Fibroblast of mammary gland (primary cell): ENCODE results near the gene CIITA.

Experiments
- DNase-seq: peaks from one replicate; pipeline ENCODE4 v3.0.0-alpha.2; 2010; ENCODE audit warnings: low read depth
- H3K4me3 ChIP-seq: 2 replicates; pipeline ENCODE4 v1.5.1; 2011; ENCODE audit warnings: low read depth, mild to moderate bottlenecking, low read length, moderate library complexity; ENCODE audit not compliant: control insufficient read depth
- TF ChIP-seq, protein P1 (sequence below): conservative IDR thresholded peaks from 2 replicates; pipeline ENCODE4 v1.5.1; 2011; ENCODE audit warnings: low read depth, low read length, inconsistent platforms; ENCODE audit not compliant: control insufficient read depth, insufficient read depth

The CIITA gene

DNA sequence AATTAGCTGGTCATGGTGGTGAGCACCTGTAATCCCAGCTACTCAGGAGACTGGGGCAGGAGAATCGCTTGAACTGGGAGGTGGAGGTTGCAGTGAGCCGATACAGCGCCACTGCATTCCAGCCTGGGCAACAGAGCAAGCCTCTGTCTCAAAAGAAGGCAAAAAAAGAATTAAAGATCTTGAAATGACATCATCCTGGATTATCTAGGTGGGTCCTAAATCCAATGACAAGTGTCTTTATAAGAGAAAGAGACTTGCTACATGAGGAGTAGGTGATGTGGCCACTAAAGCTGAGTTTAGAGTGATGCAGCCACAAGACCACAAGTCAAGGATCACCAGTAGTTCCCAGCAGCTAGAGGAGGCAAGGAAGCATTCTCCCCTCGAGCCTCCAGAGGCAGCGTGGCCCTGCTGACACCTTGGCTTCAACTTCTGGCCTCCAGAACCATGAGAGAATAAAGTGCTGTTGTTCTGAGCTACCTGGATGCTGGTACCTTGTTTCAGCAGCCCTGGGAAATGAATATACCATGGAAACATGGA lies 15.8 kb downstream of the CIITA start:
- DNase-seq = no peak

DNA sequence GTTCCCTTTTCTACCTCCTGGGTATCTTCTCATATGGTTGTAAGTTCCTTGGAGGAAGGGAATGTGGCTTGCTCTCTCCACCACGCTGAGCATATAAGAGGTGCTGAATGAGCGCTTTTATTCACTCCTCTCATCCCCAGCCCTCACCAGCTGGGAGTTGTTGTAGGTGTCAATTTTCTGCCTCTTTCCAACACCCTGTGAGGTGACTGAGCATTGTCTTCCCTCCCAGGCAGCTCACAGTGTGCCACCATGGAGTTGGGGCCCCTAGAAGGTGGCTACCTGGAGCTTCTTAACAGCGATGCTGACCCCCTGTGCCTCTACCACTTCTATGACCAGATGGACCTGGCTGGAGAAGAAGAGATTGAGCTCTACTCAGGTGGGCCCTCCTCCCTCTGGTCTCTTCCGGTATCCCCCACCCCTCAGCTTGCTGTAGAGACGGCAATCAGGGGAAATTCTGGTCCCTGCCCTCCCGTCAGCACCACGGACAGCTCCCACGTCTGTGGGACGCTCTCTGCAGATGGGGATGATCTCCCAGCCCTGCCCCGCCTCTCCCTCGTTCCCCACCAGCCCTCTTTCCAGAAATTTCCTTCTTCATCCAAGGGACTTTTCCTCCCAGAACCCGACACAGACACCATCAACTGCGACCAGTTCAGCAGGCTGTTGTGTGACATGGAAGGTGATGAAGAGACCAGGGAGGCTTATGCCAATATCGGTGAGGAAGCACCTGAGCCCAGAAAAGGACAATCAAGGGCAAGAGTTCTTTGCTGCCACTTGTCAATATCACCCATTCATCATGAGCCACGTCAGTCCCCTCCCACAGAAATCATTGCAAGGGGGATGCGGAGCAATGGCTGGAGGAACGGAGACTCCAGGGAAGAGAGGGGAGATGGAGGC lies 18.3 kb downstream of the CIITA start:
- H3K4me3 ChIP-seq = no peak overlapping the region
- TF ChIP-seq, protein P1, sequence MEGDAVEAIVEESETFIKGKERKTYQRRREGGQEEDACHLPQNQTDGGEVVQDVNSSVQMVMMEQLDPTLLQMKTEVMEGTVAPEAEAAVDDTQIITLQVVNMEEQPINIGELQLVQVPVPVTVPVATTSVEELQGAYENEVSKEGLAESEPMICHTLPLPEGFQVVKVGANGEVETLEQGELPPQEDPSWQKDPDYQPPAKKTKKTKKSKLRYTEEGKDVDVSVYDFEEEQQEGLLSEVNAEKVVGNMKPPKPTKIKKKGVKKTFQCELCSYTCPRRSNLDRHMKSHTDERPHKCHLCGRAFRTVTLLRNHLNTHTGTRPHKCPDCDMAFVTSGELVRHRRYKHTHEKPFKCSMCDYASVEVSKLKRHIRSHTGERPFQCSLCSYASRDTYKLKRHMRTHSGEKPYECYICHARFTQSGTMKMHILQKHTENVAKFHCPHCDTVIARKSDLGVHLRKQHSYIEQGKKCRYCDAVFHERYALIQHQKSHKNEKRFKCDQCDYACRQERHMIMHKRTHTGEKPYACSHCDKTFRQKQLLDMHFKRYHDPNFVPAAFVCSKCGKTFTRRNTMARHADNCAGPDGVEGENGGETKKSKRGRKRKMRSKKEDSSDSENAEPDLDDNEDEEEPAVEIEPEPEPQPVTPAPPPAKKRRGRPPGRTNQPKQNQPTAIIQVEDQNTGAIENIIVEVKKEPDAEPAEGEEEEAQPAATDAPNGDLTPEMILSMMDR = no peak
- peak; percentile 30 for DNase-seq

More for the DNA sequence above, 15.8 kb downstream of the CIITA start:
- H3K4me3 ChIP-seq = no peak overlapping the region
- TF ChIP-seq, protein P1 = no peak

DNA sequence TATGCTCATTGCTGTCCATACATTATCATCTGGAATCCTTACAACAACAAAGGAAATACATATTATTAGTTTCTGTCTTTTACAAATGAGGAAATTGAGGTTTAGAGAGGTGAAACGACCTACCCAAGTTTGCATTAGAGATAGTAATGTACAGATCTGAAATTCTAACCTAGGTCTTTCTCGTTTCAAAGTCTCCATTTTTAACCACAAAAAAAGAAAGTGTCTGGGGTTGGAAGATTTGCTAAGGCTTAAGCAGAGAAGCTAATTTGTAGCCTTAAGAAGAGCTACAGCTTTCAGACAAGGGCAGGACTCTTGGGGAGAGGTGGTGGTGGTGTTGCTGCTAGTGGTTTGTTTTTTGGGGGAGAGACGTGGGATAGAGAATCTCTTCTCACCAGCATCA lies 19.2 kb downstream of the CIITA start:
- no peak for DNase-seq
- no peak overlapping the region for H3K4me3 ChIP-seq
- TF ChIP-seq, protein P1 = no peak

DNA sequence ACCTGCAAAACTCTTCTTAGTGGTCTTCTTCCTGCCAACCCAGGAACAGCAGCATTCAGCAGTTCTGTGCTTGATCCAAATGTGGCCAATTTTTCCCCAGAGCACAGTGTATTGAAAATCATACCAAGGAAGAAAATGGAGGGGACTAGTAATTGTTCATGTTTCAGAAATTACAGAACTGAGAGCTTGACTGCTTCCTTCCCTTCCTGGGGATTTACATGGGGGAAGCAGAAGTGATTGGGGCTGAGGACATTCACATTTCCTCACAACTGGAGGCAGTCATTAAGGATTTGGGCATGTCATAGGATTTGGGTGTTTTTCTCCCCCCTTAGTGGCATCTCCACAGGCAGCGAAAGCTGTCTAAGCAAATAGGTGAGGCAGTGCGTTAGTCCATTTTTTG lies 19.7 kb downstream of the CIITA start:
- TF ChIP-seq, protein P1 = no peak
- DNase-seq = no peak
- H3K4me3 ChIP-seq = no peak overlapping the region

DNA sequence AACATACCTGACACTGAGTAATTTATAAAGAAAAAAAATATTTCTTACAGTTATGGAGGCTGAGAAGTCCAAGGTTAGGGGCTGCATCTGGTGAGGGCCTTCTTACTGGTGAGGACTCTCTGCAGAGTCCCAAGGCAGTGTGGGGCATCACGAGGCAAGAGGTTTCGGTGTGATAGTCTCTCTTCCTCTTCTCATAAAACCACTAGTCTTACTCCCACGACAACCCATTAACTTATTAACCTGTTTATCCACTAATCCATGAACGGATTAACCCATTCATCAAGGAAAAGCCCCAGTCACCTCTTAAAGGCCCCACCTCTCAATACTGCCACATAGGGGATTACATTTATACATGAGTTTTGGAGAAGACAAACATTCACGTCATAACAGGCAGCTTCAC lies 20.1 kb downstream of the CIITA start:
- TF ChIP-seq, protein P1 = no peak
- no peak overlapping the region for H3K4me3 ChIP-seq
- DNase-seq = no peak

DNA sequence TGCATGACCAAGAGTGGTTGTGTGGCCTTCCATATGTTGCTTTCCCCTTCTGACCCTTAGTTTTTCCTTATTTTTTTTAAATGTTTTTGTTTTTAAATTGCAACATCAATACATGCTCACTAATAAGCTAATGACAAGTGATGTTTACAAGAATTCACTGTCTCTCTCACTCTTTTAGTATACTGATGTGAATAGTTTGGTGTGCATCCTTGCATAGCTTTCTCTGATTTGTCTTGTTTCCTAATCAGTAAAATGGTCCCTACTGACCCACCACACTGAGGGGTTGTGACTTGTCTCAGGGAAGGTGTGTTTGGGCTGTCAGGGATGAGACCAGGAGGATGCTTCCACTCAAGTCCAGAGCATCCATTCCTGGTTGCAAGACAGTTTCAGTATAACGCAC lies 26.0 kb downstream of the CIITA start:
- TF ChIP-seq, protein P1 = no peak
- H3K4me3 ChIP-seq = no peak overlapping the region
- no peak for DNase-seq

DNA sequence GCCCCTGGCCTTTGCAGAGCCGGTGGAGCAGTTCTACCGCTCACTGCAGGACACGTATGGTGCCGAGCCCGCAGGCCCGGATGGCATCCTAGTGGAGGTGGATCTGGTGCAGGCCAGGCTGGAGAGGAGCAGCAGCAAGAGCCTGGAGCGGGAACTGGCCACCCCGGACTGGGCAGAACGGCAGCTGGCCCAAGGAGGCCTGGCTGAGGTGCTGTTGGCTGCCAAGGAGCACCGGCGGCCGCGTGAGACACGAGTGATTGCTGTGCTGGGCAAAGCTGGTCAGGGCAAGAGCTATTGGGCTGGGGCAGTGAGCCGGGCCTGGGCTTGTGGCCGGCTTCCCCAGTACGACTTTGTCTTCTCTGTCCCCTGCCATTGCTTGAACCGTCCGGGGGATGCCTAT lies 29.5 kb downstream of the CIITA start:
- DNase-seq = no peak
- TF ChIP-seq, protein P1 = no peak
- no peak overlapping the region for H3K4me3 ChIP-seq
